Astrocyte of the cerebellum (primary cell): Measurements from ENCODE around the gene CTNNA3.

ENCODE experiments used
- DNase-seq: peaks from one replicate; pipeline ENCODE4 v3.0.0-alpha.2; 2011; ENCODE audit warnings: low read depth
- H3K4me3 ChIP-seq: 2 replicates; pipeline ENCODE4 v1.5.1; 2011; ENCODE audit warnings: mild to moderate bottlenecking, low read depth, low read length, moderate library complexity
- in situ Hi-C: cut with HindIII; loops from 2 replicates; pipeline ENCODE4 v1.10.0; 2017; ENCODE audit warnings: low sequenced_read_pairs
- TF ChIP-seq, protein P1 (sequence below): IDR thresholded peaks from 2 replicates; pipeline ENCODE4 v1.5.1; 2012; ENCODE audit warnings: low read length, low read depth, moderate library complexity, mild to moderate bottlenecking; ENCODE audit errors: missing control alignments

Gene CTNNA3

DNA sequence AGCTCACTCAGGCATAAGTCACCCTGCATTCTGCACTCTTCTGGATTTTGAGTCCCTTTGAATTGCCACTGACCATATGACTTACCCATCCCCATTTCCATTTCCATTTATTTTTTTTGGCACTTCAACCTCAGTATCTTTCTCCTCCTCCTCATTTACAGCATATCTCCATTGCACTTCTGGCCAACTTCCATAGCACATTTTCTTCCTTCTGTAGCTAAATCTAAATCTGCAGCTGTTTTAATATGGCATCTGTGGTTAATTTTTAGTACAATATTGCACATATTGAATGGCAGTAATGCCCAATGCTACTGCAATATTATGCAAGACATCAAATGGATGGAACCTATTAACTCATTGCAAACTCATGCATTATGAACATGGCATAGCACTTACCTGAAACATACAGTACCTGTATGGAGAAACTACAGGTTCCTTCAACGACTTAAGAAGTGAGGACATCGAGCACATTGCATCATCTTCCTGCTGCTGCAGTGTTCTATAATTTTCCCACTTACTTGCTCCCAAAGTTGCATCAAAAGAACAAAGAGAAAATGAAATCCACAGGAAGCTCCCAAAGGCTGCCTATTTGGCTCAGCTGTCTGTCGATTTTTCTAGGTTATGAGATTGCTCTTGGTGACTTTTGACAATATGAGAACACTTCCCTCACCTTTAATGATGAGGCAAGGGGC lies 714.5 kb downstream of the CTNNA3 start:
- in situ Hi-C loops = no loop called here
- H3K4me3 ChIP-seq = no peak overlapping the region
- TF ChIP-seq, protein P1, sequence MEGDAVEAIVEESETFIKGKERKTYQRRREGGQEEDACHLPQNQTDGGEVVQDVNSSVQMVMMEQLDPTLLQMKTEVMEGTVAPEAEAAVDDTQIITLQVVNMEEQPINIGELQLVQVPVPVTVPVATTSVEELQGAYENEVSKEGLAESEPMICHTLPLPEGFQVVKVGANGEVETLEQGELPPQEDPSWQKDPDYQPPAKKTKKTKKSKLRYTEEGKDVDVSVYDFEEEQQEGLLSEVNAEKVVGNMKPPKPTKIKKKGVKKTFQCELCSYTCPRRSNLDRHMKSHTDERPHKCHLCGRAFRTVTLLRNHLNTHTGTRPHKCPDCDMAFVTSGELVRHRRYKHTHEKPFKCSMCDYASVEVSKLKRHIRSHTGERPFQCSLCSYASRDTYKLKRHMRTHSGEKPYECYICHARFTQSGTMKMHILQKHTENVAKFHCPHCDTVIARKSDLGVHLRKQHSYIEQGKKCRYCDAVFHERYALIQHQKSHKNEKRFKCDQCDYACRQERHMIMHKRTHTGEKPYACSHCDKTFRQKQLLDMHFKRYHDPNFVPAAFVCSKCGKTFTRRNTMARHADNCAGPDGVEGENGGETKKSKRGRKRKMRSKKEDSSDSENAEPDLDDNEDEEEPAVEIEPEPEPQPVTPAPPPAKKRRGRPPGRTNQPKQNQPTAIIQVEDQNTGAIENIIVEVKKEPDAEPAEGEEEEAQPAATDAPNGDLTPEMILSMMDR = no peak
- DNase-seq = no peak

DNA sequence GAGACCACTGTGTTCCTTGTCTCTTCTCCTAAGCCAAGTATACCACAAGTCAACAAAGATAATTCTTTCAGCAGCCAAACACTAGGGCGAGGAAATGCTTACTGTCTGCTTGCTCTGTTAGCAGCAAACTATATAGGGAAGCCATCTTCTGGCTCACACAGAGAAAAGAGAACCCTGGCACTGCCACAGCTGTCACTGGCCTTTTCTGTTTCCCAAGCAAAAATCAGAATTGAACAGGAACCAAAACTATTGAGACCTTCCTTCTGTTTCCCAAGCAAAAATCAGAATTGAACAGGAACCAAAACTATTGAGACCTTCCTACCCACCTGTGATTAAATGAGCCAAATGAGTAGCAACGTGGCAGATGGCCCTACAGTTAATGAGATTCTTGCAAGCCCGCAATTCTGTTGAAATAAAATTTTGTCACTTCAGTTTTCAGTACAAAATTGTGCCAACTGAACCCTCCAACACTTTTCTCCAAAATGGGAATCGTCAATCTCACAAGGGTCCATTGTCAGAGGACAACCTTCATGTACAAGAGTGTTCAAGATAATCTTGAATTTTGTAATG lies 715.7 kb downstream of the CTNNA3 start:
- H3K4me3 ChIP-seq = no peak overlapping the region
- DNase-seq = no peak
- TF ChIP-seq, protein P1 = no peak
- in situ Hi-C loops = no loop called here

DNA sequence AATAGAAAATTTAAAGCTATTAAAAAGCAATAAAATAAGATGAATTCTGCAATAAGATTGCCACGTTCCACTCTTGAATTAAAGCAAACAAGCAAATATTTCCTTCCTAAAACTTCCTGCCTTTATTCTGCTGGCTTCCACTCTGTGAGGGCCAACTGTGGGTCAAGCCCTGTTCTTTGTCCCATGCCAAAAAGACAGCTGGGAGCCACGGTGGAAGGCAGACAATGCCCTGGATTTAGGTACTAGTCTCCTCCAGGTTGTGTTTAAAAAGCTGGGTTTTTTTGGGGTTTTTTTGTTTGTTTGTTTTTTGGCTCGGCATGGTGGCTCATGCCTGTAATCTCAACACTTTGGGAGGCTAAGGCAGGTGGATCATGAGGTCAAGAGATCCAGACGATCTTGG lies 731.0 kb downstream of the CTNNA3 start:
- in situ Hi-C loops = no loop called here
- no peak for DNase-seq
- no peak overlapping the region for H3K4me3 ChIP-seq

DNA sequence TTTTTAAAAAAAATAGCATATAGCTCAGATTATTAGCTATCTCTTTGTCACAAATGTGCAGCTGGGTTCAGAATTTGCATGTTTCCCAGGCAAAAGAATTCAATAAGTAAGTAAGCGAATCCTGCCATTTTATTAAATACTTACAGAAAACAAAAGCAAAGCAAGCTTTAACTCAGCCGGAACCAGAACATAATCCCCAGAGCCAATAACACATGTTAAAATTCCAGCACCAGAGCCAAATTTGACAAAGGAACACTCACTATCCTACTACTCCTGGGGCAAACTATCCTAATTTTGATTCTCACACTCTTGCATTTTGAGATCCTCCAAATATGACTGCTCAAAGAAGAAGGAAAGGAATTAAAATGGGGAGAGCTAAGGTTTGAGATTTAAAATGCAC lies 737.5 kb downstream of the CTNNA3 start:
- no peak overlapping the region for H3K4me3 ChIP-seq
- DNase-seq = no peak
- TF ChIP-seq, protein P1 = no peak
- in situ Hi-C loops = no loop called here

More for the DNA sequence above, 731.0 kb downstream of the CTNNA3 start:
- TF ChIP-seq, protein P1 = no peak

DNA sequence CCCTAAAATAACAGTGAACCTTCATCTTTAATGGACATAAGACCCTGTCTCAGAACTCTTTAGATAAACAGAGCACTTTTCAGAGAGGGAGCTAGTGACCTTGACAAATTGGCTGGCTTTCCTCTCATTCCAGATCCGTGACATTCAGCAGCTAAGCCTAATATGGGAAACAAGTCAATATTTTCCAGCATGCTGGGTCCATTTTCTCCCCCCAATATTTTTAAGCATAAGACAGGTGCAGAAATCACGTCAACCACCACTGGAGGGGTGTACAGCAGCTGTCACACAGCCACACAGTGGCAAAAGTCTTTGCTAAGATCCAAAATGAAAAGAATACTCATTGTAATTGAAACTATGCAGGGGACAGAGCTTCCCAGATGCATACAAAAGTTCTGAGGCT lies 744.1 kb downstream of the CTNNA3 start:
- H3K4me3 ChIP-seq = no peak overlapping the region
- DNase-seq = no peak
- in situ Hi-C loops = no loop called here
- TF ChIP-seq, protein P1 = no peak

DNA sequence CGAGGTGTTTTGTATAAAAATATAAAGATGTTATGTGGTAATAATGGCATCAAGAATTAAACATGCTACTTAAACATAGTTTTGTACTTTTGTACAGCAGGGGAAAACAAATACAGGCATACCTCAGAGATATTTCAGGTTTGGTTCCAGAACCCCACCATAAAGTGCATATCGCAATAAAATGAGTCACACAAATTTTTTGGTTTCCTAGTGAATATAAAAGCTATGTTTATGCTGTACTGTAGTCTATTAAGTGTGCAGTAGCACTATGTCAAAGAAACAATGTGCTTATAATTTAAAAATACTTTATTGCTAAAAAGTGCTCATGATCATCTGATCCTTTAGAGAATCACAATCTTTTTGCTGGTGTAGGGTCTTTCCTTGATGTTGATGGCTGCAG lies 752.4 kb downstream of the CTNNA3 start:
- in situ Hi-C loops = no loop called here
- TF ChIP-seq, protein P1 = no peak
- no peak for DNase-seq
- H3K4me3 ChIP-seq = no peak overlapping the region
